ENCODE results near the gene CDA. TPM values are rescaled to one million over a fixed set of nuclear protein-coding genes. Genes with fewer than 3 reads are reported as not detected.

Gene CDA
- total and polyA plus RNA-seq, 10 of the 15 experiments (the other 5 are each of a cell fraction or from before 2014, with no cell fraction given) = not detected

DNA sequence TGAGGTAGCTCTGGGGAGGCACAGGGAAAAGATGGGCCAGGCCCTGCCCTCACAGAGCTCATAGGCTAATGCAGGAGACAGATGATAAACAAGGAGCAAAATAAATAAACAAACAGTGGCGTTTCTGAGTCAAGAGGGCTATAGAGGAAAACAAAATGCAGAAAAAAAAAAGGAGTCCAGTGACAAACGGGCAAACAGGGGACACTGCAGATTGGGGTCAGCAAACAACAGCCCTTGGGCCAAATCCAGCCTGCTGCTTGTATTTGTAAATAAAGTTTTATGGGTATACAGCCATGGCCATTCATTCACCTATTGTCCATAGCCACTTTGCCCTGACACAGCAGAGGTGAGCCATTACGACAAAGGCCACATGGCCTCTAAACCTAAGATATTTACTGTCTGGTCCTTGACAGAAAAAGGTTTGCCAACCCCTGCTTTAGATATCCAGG, 25.3 kb downstream of the CDA start:
- Histone ChIP-seq H3K27me3 (replicated peaks in 1 of 2; ENCODE audit: control insufficient read depth in 2 of 2, insufficient read depth in 2 of 2, low read length in 1 of 2) (no peaks in the 10 kb centered on the region; a peak in 1 of 4 replicates), H3K27ac (ENCODE audit: control insufficient read depth, insufficient read depth) (no peak overlapping the region), H3K4me1 (ENCODE audit: control insufficient read depth, insufficient read depth, low read length) (no peaks in the 10 kb centered on the region), H3K79me2 (ENCODE audit: control insufficient read depth, insufficient read depth, low read length) (no peaks in the 10 kb centered on the region), H3K4me3 (no peak overlapping the region), H3K36me3 (ENCODE audit: control insufficient read depth in 2 of 2, insufficient read depth in 2 of 2, low read length in 1 of 2) (no peaks in the 10 kb centered on the region), H3K9ac (ENCODE audit: control insufficient read depth, insufficient read depth, low read length) (no peak overlapping the region), H3K4me2 (ENCODE audit: control insufficient read depth, insufficient read depth) (no peak overlapping the region), H3K9me3 (replicated peaks; ENCODE audit: control insufficient read depth, insufficient read depth, low read length) (no peaks in the 10 kb centered on the region), H2AFZ (ENCODE audit: control insufficient read depth, low read depth, low read length) (no peak overlapping the region), H4K20me1 (ENCODE audit: control insufficient read depth, insufficient read depth) (no peaks in the 10 kb centered on the region)
- no peak for FAIRE-seq
- ChIA-PET RAD21 (ENCODE audit: unreplicated experiment) (no interaction called here), SMC1A (ENCODE audit: uncharacterized antibody, unreplicated experiment) (no interaction called here), CTCF (interaction anchor here (0.8 kb wide), 1 partner anchor 39 kb away, joined by 3 read pairs; no protein-coding TSS in a partner anchor), POLR2A (interaction anchor here (0.7 kb wide), 1 partner anchor 45 kb away, joined by 3 read pairs; no protein-coding TSS in a partner anchor)
- intact Hi-C loops (cut with micrococcal nuclease; ENCODE audit: unreplicated experiment) = no loop called here
- in situ Hi-C loops (cut with MboI) = no loop called here
- 29% methylated on average over 3 of the region's 3 CpGs for WGBS (ENCODE audit: insufficient coverage, insufficient replicate concordance, low lambda C conversion rate, missing lambda C conversion rate)
- BruUV-seq (replicated peaks) = no TSS peak
- no peak for DNase-seq (ENCODE audit: low read depth, low spot score)
- no peak for ATAC-seq
- TF ChIP-seq, protein P1, sequence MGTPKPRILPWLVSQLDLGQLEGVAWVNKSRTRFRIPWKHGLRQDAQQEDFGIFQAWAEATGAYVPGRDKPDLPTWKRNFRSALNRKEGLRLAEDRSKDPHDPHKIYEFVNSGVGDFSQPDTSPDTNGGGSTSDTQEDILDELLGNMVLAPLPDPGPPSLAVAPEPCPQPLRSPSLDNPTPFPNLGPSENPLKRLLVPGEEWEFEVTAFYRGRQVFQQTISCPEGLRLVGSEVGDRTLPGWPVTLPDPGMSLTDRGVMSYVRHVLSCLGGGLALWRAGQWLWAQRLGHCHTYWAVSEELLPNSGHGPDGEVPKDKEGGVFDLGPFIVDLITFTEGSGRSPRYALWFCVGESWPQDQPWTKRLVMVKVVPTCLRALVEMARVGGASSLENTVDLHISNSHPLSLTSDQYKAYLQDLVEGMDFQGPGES (IDR thresholded peaks at IDR 0.05) = no peak
- no peak for TF ChIP-seq WRNIP1 (IDR thresholded peaks at IDR 0.05; ENCODE audit: borderline replicate concordance, low read depth, low read length)
- TF ChIP-seq PML (IDR thresholded peaks at IDR 0.05; ENCODE audit: low read length) = no peak
- TF ChIP-seq, protein P2, sequence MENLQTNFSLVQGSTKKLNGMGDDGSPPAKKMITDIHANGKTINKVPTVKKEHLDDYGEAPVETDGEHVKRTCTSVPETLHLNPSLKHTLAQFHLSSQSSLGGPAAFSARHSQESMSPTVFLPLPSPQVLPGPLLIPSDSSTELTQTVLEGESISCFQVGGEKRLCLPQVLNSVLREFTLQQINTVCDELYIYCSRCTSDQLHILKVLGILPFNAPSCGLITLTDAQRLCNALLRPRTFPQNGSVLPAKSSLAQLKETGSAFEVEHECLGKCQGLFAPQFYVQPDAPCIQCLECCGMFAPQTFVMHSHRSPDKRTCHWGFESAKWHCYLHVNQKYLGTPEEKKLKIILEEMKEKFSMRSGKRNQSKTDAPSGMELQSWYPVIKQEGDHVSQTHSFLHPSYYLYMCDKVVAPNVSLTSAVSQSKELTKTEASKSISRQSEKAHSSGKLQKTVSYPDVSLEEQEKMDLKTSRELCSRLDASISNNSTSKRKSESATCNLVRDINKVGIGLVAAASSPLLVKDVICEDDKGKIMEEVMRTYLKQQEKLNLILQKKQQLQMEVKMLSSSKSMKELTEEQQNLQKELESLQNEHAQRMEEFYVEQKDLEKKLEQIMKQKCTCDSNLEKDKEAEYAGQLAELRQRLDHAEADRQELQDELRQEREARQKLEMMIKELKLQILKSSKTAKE (IDR thresholded peaks at IDR 0.05; ENCODE audit: low read depth, poor library complexity, severe bottlenecking) = no peak
- no peak for TF ChIP-seq SMARCA5 (IDR thresholded peaks at IDR 0.05)
- TF ChIP-seq, protein P3, sequence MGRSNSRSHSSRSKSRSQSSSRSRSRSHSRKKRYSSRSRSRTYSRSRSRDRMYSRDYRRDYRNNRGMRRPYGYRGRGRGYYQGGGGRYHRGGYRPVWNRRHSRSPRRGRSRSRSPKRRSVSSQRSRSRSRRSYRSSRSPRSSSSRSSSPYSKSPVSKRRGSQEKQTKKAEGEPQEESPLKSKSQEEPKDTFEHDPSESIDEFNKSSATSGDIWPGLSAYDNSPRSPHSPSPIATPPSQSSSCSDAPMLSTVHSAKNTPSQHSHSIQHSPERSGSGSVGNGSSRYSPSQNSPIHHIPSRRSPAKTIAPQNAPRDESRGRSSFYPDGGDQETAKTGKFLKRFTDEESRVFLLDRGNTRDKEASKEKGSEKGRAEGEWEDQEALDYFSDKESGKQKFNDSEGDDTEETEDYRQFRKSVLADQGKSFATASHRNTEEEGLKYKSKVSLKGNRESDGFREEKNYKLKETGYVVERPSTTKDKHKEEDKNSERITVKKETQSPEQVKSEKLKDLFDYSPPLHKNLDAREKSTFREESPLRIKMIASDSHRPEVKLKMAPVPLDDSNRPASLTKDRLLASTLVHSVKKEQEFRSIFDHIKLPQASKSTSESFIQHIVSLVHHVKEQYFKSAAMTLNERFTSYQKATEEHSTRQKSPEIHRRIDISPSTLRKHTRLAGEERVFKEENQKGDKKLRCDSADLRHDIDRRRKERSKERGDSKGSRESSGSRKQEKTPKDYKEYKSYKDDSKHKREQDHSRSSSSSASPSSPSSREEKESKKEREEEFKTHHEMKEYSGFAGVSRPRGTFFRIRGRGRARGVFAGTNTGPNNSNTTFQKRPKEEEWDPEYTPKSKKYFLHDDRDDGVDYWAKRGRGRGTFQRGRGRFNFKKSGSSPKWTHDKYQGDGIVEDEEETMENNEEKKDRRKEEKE (IDR thresholded peaks at IDR 0.05) = no peak
- TF ChIP-seq TBL1XR1 (IDR thresholded peaks at IDR 0.05; ENCODE audit: low read depth, low read length) = no peak
- TF ChIP-seq ATF7 (IDR thresholded peaks at IDR 0.05; ENCODE audit: low read depth) = no peak
- no peak for TF ChIP-seq SIN3A (IDR thresholded peaks at IDR 0.05; ENCODE audit: low read depth, low read length)
- TF ChIP-seq MYC (IDR thresholded peaks at IDR 0.05; ENCODE audit: insufficient read depth, insufficient read length, insufficient replicate concordance, low read length, severe bottlenecking) = no peak
- TF ChIP-seq YBX1 (IDR thresholded peaks at IDR 0.05) = no peak
- no peak for TF ChIP-seq MTA2 (IDR thresholded peaks at IDR 0.05; ENCODE audit: low read depth)
- no peak for TF ChIP-seq CBX5 (IDR thresholded peaks at IDR 0.05; ENCODE audit: low read depth)
- TF ChIP-seq ZBED1 (IDR thresholded peaks at IDR 0.05; ENCODE audit: borderline replicate concordance) = no peak
- TF ChIP-seq, protein P4, sequence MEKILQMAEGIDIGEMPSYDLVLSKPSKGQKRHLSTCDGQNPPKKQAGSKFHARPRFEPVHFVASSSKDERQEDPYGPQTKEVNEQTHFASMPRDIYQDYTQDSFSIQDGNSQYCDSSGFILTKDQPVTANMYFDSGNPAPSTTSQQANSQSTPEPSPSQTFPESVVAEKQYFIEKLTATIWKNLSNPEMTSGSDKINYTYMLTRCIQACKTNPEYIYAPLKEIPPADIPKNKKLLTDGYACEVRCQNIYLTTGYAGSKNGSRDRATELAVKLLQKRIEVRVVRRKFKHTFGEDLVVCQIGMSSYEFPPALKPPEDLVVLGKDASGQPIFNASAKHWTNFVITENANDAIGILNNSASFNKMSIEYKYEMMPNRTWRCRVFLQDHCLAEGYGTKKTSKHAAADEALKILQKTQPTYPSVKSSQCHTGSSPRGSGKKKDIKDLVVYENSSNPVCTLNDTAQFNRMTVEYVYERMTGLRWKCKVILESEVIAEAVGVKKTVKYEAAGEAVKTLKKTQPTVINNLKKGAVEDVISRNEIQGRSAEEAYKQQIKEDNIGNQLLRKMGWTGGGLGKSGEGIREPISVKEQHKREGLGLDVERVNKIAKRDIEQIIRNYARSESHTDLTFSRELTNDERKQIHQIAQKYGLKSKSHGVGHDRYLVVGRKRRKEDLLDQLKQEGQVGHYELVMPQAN (conservative IDR thresholded peaks at IDR 0.05) = no peak
- TF ChIP-seq, protein P5, sequence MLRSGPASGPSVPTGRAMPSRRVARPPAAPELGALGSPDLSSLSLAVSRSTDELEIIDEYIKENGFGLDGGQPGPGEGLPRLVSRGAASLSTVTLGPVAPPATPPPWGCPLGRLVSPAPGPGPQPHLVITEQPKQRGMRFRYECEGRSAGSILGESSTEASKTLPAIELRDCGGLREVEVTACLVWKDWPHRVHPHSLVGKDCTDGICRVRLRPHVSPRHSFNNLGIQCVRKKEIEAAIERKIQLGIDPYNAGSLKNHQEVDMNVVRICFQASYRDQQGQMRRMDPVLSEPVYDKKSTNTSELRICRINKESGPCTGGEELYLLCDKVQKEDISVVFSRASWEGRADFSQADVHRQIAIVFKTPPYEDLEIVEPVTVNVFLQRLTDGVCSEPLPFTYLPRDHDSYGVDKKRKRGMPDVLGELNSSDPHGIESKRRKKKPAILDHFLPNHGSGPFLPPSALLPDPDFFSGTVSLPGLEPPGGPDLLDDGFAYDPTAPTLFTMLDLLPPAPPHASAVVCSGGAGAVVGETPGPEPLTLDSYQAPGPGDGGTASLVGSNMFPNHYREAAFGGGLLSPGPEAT (IDR thresholded peaks at IDR 0.05; ENCODE audit: low read depth) = no peak
